ENCODE data around the gene TRAPPC1.

Gene TRAPPC1

GRCh38 chr17:7882629-7883028 is 49.1 kb downstream of the TRAPPC1 start:
- H3K27me3 ChIP-seq (ENCODE audit: insufficient read depth, poor library complexity, severe bottlenecking) = no peaks in the 10 kb centered on the region
- H3K27ac ChIP-seq (ENCODE audit: poor library complexity, severe bottlenecking) = peak overlapping the region; percentile 94
- ATAC-seq (ENCODE audit: low read depth) (no peak), DNase-seq (ENCODE audit: low spot score) (no peak)
- no peak for TF ChIP-seq CTCF (IDR thresholded peaks at IDR 0.05; ENCODE audit: poor library complexity, severe bottlenecking)
- H3K36me3 ChIP-seq (ENCODE audit: low read depth) = peaks cover 46% of the 10 kb centered on the region
- H3K4me3 ChIP-seq (ENCODE audit: severe bottlenecking) = no peak overlapping the region
- no peaks in the 10 kb centered on the region for H3K9me3 ChIP-seq (ENCODE audit: severe bottlenecking)
- H3K4me1 ChIP-seq (ENCODE audit: insufficient read depth, poor library complexity, severe bottlenecking) = peaks cover 12% of the 10 kb centered on the region

GRCh38 chr17:7882068-7882467 is 49.7 kb downstream of the TRAPPC1 start:
- Histone ChIP-seq H3K4me3 (ENCODE audit: severe bottlenecking) (no peak overlapping the region), H3K4me1 (ENCODE audit: insufficient read depth, poor library complexity, severe bottlenecking) (peaks cover 10% of the 10 kb centered on the region), H3K27me3 (ENCODE audit: insufficient read depth, poor library complexity, severe bottlenecking) (no peaks in the 10 kb centered on the region), H3K9me3 (ENCODE audit: severe bottlenecking) (no peaks in the 10 kb centered on the region), H3K36me3 (ENCODE audit: low read depth) (peaks cover 51% of the 10 kb centered on the region), H3K27ac (ENCODE audit: poor library complexity, severe bottlenecking) (no peak overlapping the region)
- DNase-seq (ENCODE audit: low spot score) (no peak), ATAC-seq (ENCODE audit: low read depth) (no peak)
- TF ChIP-seq CTCF (IDR thresholded peaks at IDR 0.05; ENCODE audit: poor library complexity, severe bottlenecking) = no peak

- no peak for TF ChIP-seq CTCF (IDR thresholded peaks at IDR 0.05; ENCODE audit: poor library complexity, severe bottlenecking)
- Histone ChIP-seq H3K4me1 (ENCODE audit: insufficient read depth, poor library complexity, severe bottlenecking) (peaks cover 8% of the 10 kb centered on the region), H3K9me3 (ENCODE audit: severe bottlenecking) (no peaks in the 10 kb centered on the region), H3K27me3 (ENCODE audit: insufficient read depth, poor library complexity, severe bottlenecking) (no peaks in the 10 kb centered on the region), H3K27ac (ENCODE audit: poor library complexity, severe bottlenecking) (no peak overlapping the region), H3K4me3 (ENCODE audit: severe bottlenecking) (no peak overlapping the region), H3K36me3 (ENCODE audit: low read depth) (peaks cover 57% of the 10 kb centered on the region)
- DNase-seq (ENCODE audit: low spot score) = no peak
- ATAC-seq (ENCODE audit: low read depth) = no peak
Observed at GRCh38 chr17:7881276-7882054, 50.3 kb downstream of the TRAPPC1 start.

All from RWPE2 (cell line).